B cell (primary cell): ENCODE results near the gene TMSB4X. TPM values are rescaled to one million over a fixed set of nuclear protein-coding genes. Genes with fewer than 3 reads are reported as not detected.
"Not testable (repeated sequence)": the region's sequence is repeated elsewhere in the genome, so short reads cannot be mapped to it uniquely, and the experiment has no call there.

Experiments
- ATAC-seq: fragments of 200-7000 bp; cut with Tn5 transposase; one replicate; pipeline ENCODE4 v1.10.0; 2021; ENCODE audit warnings: low read depth, mild to moderate bottlenecking, moderate number of reproducible peaks, moderate library complexity
- CTCF ChIA-PET: fragments of 350-600 bp; sonication (Branson Sonifier 250); formaldehyde crosslinking; loops from one replicate; lab custom pipeline; 2021; ENCODE audit warnings: antibody characterized with exemption, inconsistent platforms; lab: Charles Lee
- POLR2A ChIA-PET: fragments of 350-600 bp; sonication (Branson Sonifier 250); formaldehyde crosslinking; loops from one replicate; lab custom pipeline; 2021; ENCODE audit warnings: antibody characterized with exemption; lab: Charles Lee
- DNase-seq: peaks from one replicate; pipeline ENCODE4 v3.0.0; 2013
- H2AFZ ChIP-seq: 2 replicates; pipeline ENCODE4 v1.6.1; 2012; ENCODE audit warnings: mild to moderate bottlenecking, low read depth, low read length; ENCODE audit not compliant: insufficient read depth, poor library complexity, severe bottlenecking
- H3K27ac ChIP-seq, 2 donors: 1 replicate in 1 of 2; 2 replicates in 1 of 2; pipeline ENCODE4 v1.5.1; 2012 to 2013; ENCODE audit warnings: low read length in 2 of 2, mild to moderate bottlenecking in 2 of 2, moderate library complexity in 1 of 2
- H3K27me3 ChIP-seq, 4 experiments: fragments of 200-600 bp in 1 of 4; sonication (generic) in 1 of 4; replicated peaks in 1 of 4; 1 replicate in 2 of 4; 2 replicates in 2 of 4; pipeline versions ENCODE4 v1.6.1 to v1.7.0; 2013 to 2016; ENCODE audit warnings: low read length in 3 of 4, mild to moderate bottlenecking in 2 of 4, mixed read lengths in 1 of 4, moderate library complexity in 1 of 4; ENCODE audit not compliant: insufficient read depth in 4 of 4, control insufficient read depth in 3 of 4; ENCODE audit errors: control extremely low read depth in 1 of 4
- H3K36me3 ChIP-seq, 2 experiments: replicated peaks in 1 of 2; 1 replicate in 1 of 2; 2 replicates in 1 of 2; pipeline versions ENCODE4 v1.6.1 to v1.7.1; 2013; ENCODE audit warnings: low read length in 1 of 2; ENCODE audit not compliant: insufficient read depth in 2 of 2, control insufficient read depth in 1 of 2; ENCODE audit errors: control extremely low read depth in 1 of 2, extremely low read depth in 1 of 2
- H3K4me1 ChIP-seq, 2 donors: fragments of 200-600 bp in 1 of 2; sonication (generic) in 1 of 2; 1 replicate in 1 of 2; 2 replicates in 1 of 2; pipeline versions ENCODE4 v1.5.1 to v1.6.1; 2013 to 2017; ENCODE audit warnings: low read length in 2 of 2; ENCODE audit not compliant: control insufficient read depth in 2 of 2, insufficient read depth in 2 of 2
- H3K4me2 ChIP-seq: replicated peaks from 2 replicates; pipeline ENCODE3; 2012; ENCODE audit warnings: mild to moderate bottlenecking, low read depth, low read length; ENCODE audit not compliant: poor library complexity, severe bottlenecking
- H3K4me3 ChIP-seq, 5 experiments: fragments of 200-600 bp in 1 of 5; sonication (generic) in 1 of 5; 1 replicate in 3 of 5; 2 replicates in 2 of 5; pipeline versions ENCODE4 v1.5.1 to v1.7.0; 2011 to 2016; ENCODE audit warnings: low read length in 4 of 5, mild to moderate bottlenecking in 4 of 5, low read depth in 2 of 5, control low read depth in 1 of 5, moderate library complexity in 1 of 5; ENCODE audit not compliant: insufficient read depth in 1 of 5; ENCODE audit errors: control extremely low read depth in 1 of 5, extremely low read depth in 1 of 5
- H3K79me2 ChIP-seq: fragments of 200-600 bp; sonication (generic); one replicate; pipeline ENCODE4 v1.6.0; 2016; ENCODE audit warnings: low read length; ENCODE audit not compliant: control insufficient read depth, insufficient read depth
- H3K9ac ChIP-seq: fragments of 200-600 bp; sonication (generic); 2 replicates; pipeline ENCODE4 v1.6.1; 2017; ENCODE audit warnings: mild to moderate bottlenecking, low read length, moderate library complexity
- H3K9me3 ChIP-seq, 3 donors: one replicate each; pipeline versions ENCODE4 v1.6.1 to v1.7.1; 2013; ENCODE audit warnings: low read length in 2 of 3; ENCODE audit not compliant: control insufficient read depth in 2 of 3, insufficient read depth in 1 of 3; ENCODE audit errors: control extremely low read depth in 1 of 3
- H4K20me1 ChIP-seq: 2 replicates; pipeline ENCODE4 v1.6.0; 2012; ENCODE audit warnings: mild to moderate bottlenecking, low read length; ENCODE audit not compliant: insufficient read depth, control insufficient read depth, poor library complexity, severe bottlenecking
- H3K27ac Mint-ChIP-seq: one replicate; pipeline ENCODE4 v1.8.0; 2021; ENCODE audit warnings: mixed read lengths
- H3K27me3 Mint-ChIP-seq: one replicate; pipeline ENCODE4 v1.8.0; 2021; ENCODE audit warnings: mixed read lengths
- H3K4me1 Mint-ChIP-seq: one replicate; pipeline ENCODE4 v1.8.0; 2021; ENCODE audit warnings: mixed read lengths
- H3K4me3 Mint-ChIP-seq: one replicate; pipeline ENCODE4 v1.8.0; 2021; ENCODE audit warnings: mixed read lengths
- H3K9me3 Mint-ChIP-seq: one replicate; pipeline ENCODE4 v1.8.0; 2022; ENCODE audit warnings: mixed read lengths; ENCODE audit not compliant: insufficient read depth
- CTCF ChIP-seq: fragments of 200-600 bp; IDR thresholded peaks from one replicate; pipeline ENCODE4 v1.8.0; 2022; ENCODE audit warnings: antibody characterized with exemption, mild to moderate bottlenecking
- EZH2 ChIP-seq: IDR thresholded peaks from 2 replicates; pipeline ENCODE4 v1.6.1; 2012; ENCODE audit warnings: borderline replicate concordance, low read depth, mild to moderate bottlenecking, moderate library complexity, low read length; ENCODE audit not compliant: insufficient read depth, poor library complexity, severe bottlenecking
- WGBS: methylation state at CpG from one replicate; pipeline ENCODE4 v1.1.5; 2013; ENCODE audit warnings: missing lambda C conversion rate; ENCODE audit not compliant: insufficient coverage; 5-methylcytosine and 5-hydroxymethylcytosine counted together
- intact Hi-C: fragments of 100-400 bp; cut with micrococcal nuclease; formaldehyde crosslinking; loops from one replicate; pipeline ENCODE4 v1.10.0; 2022
- polyA plus RNA-seq: library from polyadenylated mRNA; depleted of rRNA; stranded (reverse); fragments of >200 nt; gene quantifications from 2 replicates; pipeline ENCODE4 v1.2.3, GENCODE V29; 2012
- total RNA-seq, 2 donors: library from RNA; stranded (reverse); fragments of 120-200 nt in 1 of 2; gene quantifications; 1 replicate in 1 of 2; 2 replicates in 1 of 2; pipeline versions ENCODE4 v1.2.3 to v1.2.4, GENCODE V29; 2013 to 2022

Gene TMSB4X
- total and polyA plus RNA-seq, 2 donors (not counting 1 experiment from before 2014, with no cell fraction given): 2,550 to 4,850 TPM

- H3K4me1 Mint-ChIP-seq: peaks cover 52% of the 10 kb centered on the region
- POLR2A ChIA-PET, H3K9me3 ChIP-seq, H3K4me2 ChIP-seq, H3K9me3 Mint-ChIP-seq, H3K4me3 Mint-ChIP-seq, H4K20me1 ChIP-seq, H3K9ac ChIP-seq, H3K27ac ChIP-seq, H2AFZ ChIP-seq, H3K27me3 ChIP-seq, H3K27ac Mint-ChIP-seq, CTCF ChIA-PET, ATAC-seq, H3K27me3 Mint-ChIP-seq, intact Hi-C loops, H3K4me3 ChIP-seq, DNase-seq, H3K36me3 ChIP-seq: not testable (repeated sequence)
- no CpG with 5 or more reads among the region's 52 CpGs for WGBS
- Histone ChIP-seq H3K4me1 (peaks cover 43 to 45% of the 10 kb centered on the region in 2 donors), H3K79me2 (peaks cover 35% of the 10 kb centered on the region)
Observed at GRCh38 chrX:12963210-12963850, 11.6 kb upstream of the TMSB4X start.

GRCh38 chrX:12965131-12965940 lies 9.6 kb upstream of the TMSB4X start:
- Histone ChIP-seq H3K79me2 (peaks cover 39% of the 10 kb centered on the region), H3K27ac (no peak overlapping the region), H3K9me3 (no peaks in the 10 kb centered on the region), H3K27me3 (peaks cover 0 to 4% (median 0%) of the 10 kb centered on the region in 4 experiments), H3K4me1 (peaks cover 43 to 46% of the 10 kb centered on the region in 2 donors), H4K20me1 (no peaks in the 10 kb centered on the region), H2AFZ (no peak overlapping the region), H3K4me3 (no peak overlapping the region), H3K9ac (no peak overlapping the region), H3K4me2 (no peak overlapping the region), H3K36me3 (no peaks in the 10 kb centered on the region)
- no peak for TF ChIP-seq CTCF
- no peak for TF ChIP-seq EZH2
- POLR2A ChIA-PET: no interaction called here
- no peaks in the 10 kb centered on the region for H3K27me3 Mint-ChIP-seq
- no peak for ATAC-seq
- WGBS: 100% methylated on average over 2 of the region's 6 CpGs
- intact Hi-C loops: no loop called here
- H3K4me3 Mint-ChIP-seq: no peak overlapping the region
- no peaks in the 10 kb centered on the region for H3K9me3 Mint-ChIP-seq
- H3K4me1 Mint-ChIP-seq: peaks cover 51% of the 10 kb centered on the region
- peak overlapping the region; percentile 37 for H3K27ac Mint-ChIP-seq
- CTCF ChIA-PET: no interaction called here
- DNase-seq: no peak
